Right atrium auricular region (tissue), 2 donors: ENCODE results near the gene RABEP1. TPM values are rescaled to one million over a fixed set of nuclear protein-coding genes. Genes with fewer than 3 reads are reported as not detected.
A peak's percentile ranks its signal among the peaks of the same experiment; 100 is the strongest.

Experiments used
- DNase-seq: peaks from one replicate; pipeline ENCODE4 v3.0.0-alpha.2; 2019; ENCODE audit warnings: low spot score
- H3K27ac ChIP-seq, 2 donors: fragments of 200-600 bp; sonication (generic); 1 replicate in 1 of 2; 2 replicates in 1 of 2; pipeline ENCODE4 v1.5.1; 2016 to 2019
- H3K27me3 ChIP-seq, 2 donors: fragments of 200-600 bp; sonication (generic); one replicate each; pipeline versions ENCODE4 v1.5.1 to v1.6.0; 2017 to 2019
- H3K36me3 ChIP-seq: fragments of 200-600 bp; sonication (generic); one replicate; pipeline ENCODE4 v1.5.1; 2016
- H3K4me1 ChIP-seq, 2 donors: fragments of 200-600 bp; sonication (generic); one replicate each; pipeline versions ENCODE4 v1.5.1 to v1.6.0; 2017 to 2019
- H3K4me3 ChIP-seq, 2 donors: fragments of 200-600 bp; sonication (generic); 1 replicate in 1 of 2; 2 replicates in 1 of 2; pipeline ENCODE4 v1.5.1; 2017 to 2019; ENCODE audit warnings: mild to moderate bottlenecking in 1 of 2, moderate library complexity in 1 of 2
- H3K9me3 ChIP-seq, 2 donors: fragments of 200-600 bp; sonication (generic); one replicate each; pipeline ENCODE4 v1.5.1; 2019
- CTCF ChIP-seq, 2 donors: fragments of 200-600 bp; sonication (generic); IDR thresholded peaks; one replicate each; pipeline ENCODE4 v1.5.1; 2019; ENCODE audit warnings: antibody characterized with exemption in 2 of 2
- total RNA-seq, 2 donors: library from RNA; depleted of rRNA; stranded (reverse); fragments of >200 nt; gene quantifications; one replicate each; pipeline ENCODE4 v1.1.0, GENCODE V29; 2016

The RABEP1 gene
- total RNA-seq, 2 donors from 2014 or later, result 29.6 to 34.1 TPM

- Histone ChIP-seq H3K4me3 (no peak overlapping the region), H3K36me3 (no peaks in the 10 kb centered on the region), H3K4me1 (no peaks in the 10 kb centered on the region), H3K27me3 (no peaks in the 10 kb centered on the region), H3K27ac (no peak overlapping the region), H3K9me3 (no peaks in the 10 kb centered on the region)
- TF ChIP-seq CTCF (IDR thresholded peaks at IDR 0.05), result no peak
- no peak for DNase-seq
Observed at GRCh38 chr17:5264893-5265292, 17.2 kb upstream of the RABEP1 start.

- Histone ChIP-seq H3K9me3 (no peaks in the 10 kb centered on the region), H3K36me3 (no peaks in the 10 kb centered on the region), H3K27me3 (no peaks in the 10 kb centered on the region), H3K4me3 (no peak overlapping the region), H3K4me1 (no peaks in the 10 kb centered on the region), H3K27ac (no peak overlapping the region)
- DNase-seq, result no peak
- no peak for TF ChIP-seq CTCF (IDR thresholded peaks at IDR 0.05)
Observed at GRCh38 chr17:5269241-5269960, 12.7 kb upstream of the RABEP1 start.

GRCh38 chr17:5272322-5272721, 9.8 kb upstream of the RABEP1 start:
- no peak for DNase-seq
- Histone ChIP-seq H3K4me3 (no peak overlapping the region), H3K4me1 (no peaks in the 10 kb centered on the region), H3K9me3 (no peaks in the 10 kb centered on the region), H3K27ac (no peak overlapping the region), H3K27me3 (no peaks in the 10 kb centered on the region), H3K36me3 (no peaks in the 10 kb centered on the region)
- no peak for TF ChIP-seq CTCF (IDR thresholded peaks at IDR 0.05)

GRCh38 chr17:5282642-5283217, 646 bp downstream of the RABEP1 start:
- no peak for DNase-seq
- H3K27me3 ChIP-seq, result no peaks in the 10 kb centered on the region
- no peak for TF ChIP-seq CTCF (IDR thresholded peaks at IDR 0.05)

GRCh38 chr17:5283571-5284315, 1.7 kb downstream of the RABEP1 start:
- TF ChIP-seq CTCF (IDR thresholded peaks at IDR 0.05), result no peak
- Histone ChIP-seq H3K4me1 (peaks cover 0 to 28% of the 10 kb centered on the region in 2 donors), H3K27ac (peak overlapping the region in 1 of 2 donors; percentile 93), H3K27me3 (no peaks in the 10 kb centered on the region), H3K36me3 (no peaks in the 10 kb centered on the region), H3K4me3 (peak overlapping the region in 1 of 2 donors; percentile 93), H3K9me3 (no peaks in the 10 kb centered on the region)
- no peak for DNase-seq

More at GRCh38 chr17:5282642-5283217, 646 bp downstream of the RABEP1 start:
- Histone ChIP-seq H3K4me1 (peaks cover 0 to 24% of the 10 kb centered on the region in 2 donors), H3K36me3 (no peaks in the 10 kb centered on the region), H3K4me3 (peak overlapping the region; percentile 76 to 93), H3K9me3 (no peaks in the 10 kb centered on the region), H3K27ac (peak overlapping the region; percentile 82 to 93)
